Cardiac septum (tissue), 1 donor: ENCODE data around the gene MUC5B. TPM values are rescaled to one million over a fixed set of nuclear protein-coding genes. Genes with fewer than 3 reads are reported as not detected.

Experiments
- DNase-seq: peaks from one replicate; pipeline ENCODE4 v3.0.0-alpha.2; 2020; ENCODE audit warnings: low spot score
- intact Hi-C: fragments of 100-400 bp; cut with DNase I; formaldehyde crosslinking; loops from one replicate; pipeline ENCODE4 v1.14.0; 2022
- total RNA-seq: library from RNA; stranded (reverse); fragmentation: NEBNext Ultra II Directional; extraction: Animal tissue kit (Norgen Biotek cat#: 25700); gene quantifications from one replicate; pipeline ENCODE4 v1.2.1, GENCODE V29; 2021
- donor health status: DM: no; HTN: no; CAD: no.

Gene MUC5B
- total RNA-seq, 1 donor from 2014 or later = not detected

- DNase-seq = peak; percentile 73
- intact Hi-C loops = no loop called here
These were observed 5.4 kb downstream of the MUC5B start for GRCh38 chr11:1228101-1228821.

- intact Hi-C loops = no loop called here
- DNase-seq = peak; percentile 66
These were observed 6.1 kb downstream of the MUC5B start for GRCh38 chr11:1228921-1229451.

- peak; percentile 67 for DNase-seq
- intact Hi-C loops = no loop called here
These were observed 6.7 kb downstream of the MUC5B start for GRCh38 chr11:1229471-1230120.

GRCh38 chr11:1230121-1230455 lies 7.2 kb downstream of the MUC5B start:
- DNase-seq = peak; percentile 56

GRCh38 chr11:1230456-1231395 lies 7.9 kb downstream of the MUC5B start:
- peak; percentile 60 for DNase-seq

More at GRCh38 chr11:1230121-1230455, 7.2 kb downstream of the MUC5B start:
- intact Hi-C loops = no loop called here

GRCh38 chr11:1231396-1232020 lies 8.6 kb downstream of the MUC5B start:
- DNase-seq = peak; percentile 72

More at GRCh38 chr11:1230456-1231395, 7.9 kb downstream of the MUC5B start:
- intact Hi-C loops = no loop called here

GRCh38 chr11:1232021-1232882 lies 9.4 kb downstream of the MUC5B start:
- DNase-seq = peak; percentile 62
- intact Hi-C loops = no loop called here

More at GRCh38 chr11:1231396-1232020, 8.6 kb downstream of the MUC5B start:
- intact Hi-C loops = no loop called here

GRCh38 chr11:1232883-1233321 lies 10.0 kb downstream of the MUC5B start:
- intact Hi-C loops = no loop called here
- DNase-seq = peak; percentile 9

GRCh38 chr11:1233351-1234053 lies 10.6 kb downstream of the MUC5B start:
- DNase-seq = peak; percentile 36
- intact Hi-C loops = no loop called here

- intact Hi-C loops = no loop called here
- DNase-seq = peak; percentile 77
These were observed 11.3 kb downstream of the MUC5B start for GRCh38 chr11:1234054-1234720.

GRCh38 chr11:1234771-1235305 lies 12.0 kb downstream of the MUC5B start:
- intact Hi-C loops = no loop called here
- peak; percentile 54 for DNase-seq

GRCh38 chr11:1235306-1235900 lies 12.5 kb downstream of the MUC5B start:
- intact Hi-C loops = no loop called here
- peak; percentile 65 for DNase-seq

GRCh38 chr11:1235901-1236315 lies 13.0 kb downstream of the MUC5B start:
- peak; percentile 70 for DNase-seq
- intact Hi-C loops = no loop called here

- DNase-seq = peak; percentile 73
- intact Hi-C loops = no loop called here
These were observed 13.7 kb downstream of the MUC5B start for GRCh38 chr11:1236316-1237127.

GRCh38 chr11:1237128-1237580 lies 14.3 kb downstream of the MUC5B start:
- DNase-seq = no peak

GRCh38 chr11:1237851-1238250 lies 15.0 kb downstream of the MUC5B start:
- intact Hi-C loops = no loop called here
- no peak for DNase-seq

More at GRCh38 chr11:1237128-1237580, 14.3 kb downstream of the MUC5B start:
- intact Hi-C loops = no loop called here
